Mammary epithelial cell (primary cell): Measurements from ENCODE around the gene LDAH.
"Not testable (repeated sequence)": the region's sequence is repeated elsewhere in the genome, so short reads cannot be mapped to it uniquely, and the experiment has no call there.

ENCODE experiments used
- CTCF ChIP-seq, 2 donors: IDR thresholded peaks in 1 of 2; conservative IDR thresholded peaks in 1 of 2; 2 replicates each; pipeline ENCODE4 v1.5.1; 2011 to 2012; ENCODE audit warnings: inconsistent platforms in 2 of 2, low read length in 2 of 2, mild to moderate bottlenecking in 2 of 2, control low read depth in 1 of 2, low read depth in 1 of 2; ENCODE audit not compliant: insufficient read depth in 1 of 2; ENCODE audit errors: extremely low read depth in 1 of 2
- EZH2 ChIP-seq: IDR thresholded peaks from 2 replicates; pipeline ENCODE4 v1.6.1; 2012; ENCODE audit warnings: low read length, inconsistent platforms, borderline replicate concordance

GRCh38 chr2:20711641-20712040 lies 111.3 kb downstream of the LDAH start:
- not testable (repeated sequence) for TF ChIP-seq CTCF (conservative IDR thresholded peaks at IDR 0.05 in 1 of 2, IDR thresholded peaks at IDR 0.05 in 1 of 2; ENCODE audit: extremely low read depth in 1 of 2, insufficient read depth in 1 of 2, low read depth in 1 of 2, low read length in 2 of 2); EZH2
